Hepatocyte (in vitro differentiated cells): Measurements from ENCODE around the gene PEAK1. TPM values are rescaled to one million over a fixed set of nuclear protein-coding genes. Genes with fewer than 3 reads are reported as not detected.

Experiments
- DNase-seq: peaks from one replicate; pipeline ENCODE4 v3.0.0-alpha.2; 2016; ENCODE audit warnings: low spot score
- H2AFZ ChIP-seq: fragments of 200-600 bp; sonication (generic); 2 replicates; pipeline ENCODE4 v1.6.0; 2016; ENCODE audit warnings: antibody characterized with exemption, mild to moderate bottlenecking
- H3K27ac ChIP-seq: fragments of 200-600 bp; sonication (generic); 2 replicates; pipeline ENCODE4 v1.5.1; 2016; ENCODE audit warnings: mild to moderate bottlenecking
- H3K27me3 ChIP-seq: fragments of 200-600 bp; sonication (generic); 2 replicates; pipeline ENCODE4 v1.6.1; 2016
- H3K36me3 ChIP-seq: fragments of 200-600 bp; sonication (generic); replicated peaks from 2 replicates; pipeline ENCODE4 v1.5.1; 2016; ENCODE audit warnings: low read depth; ENCODE audit not compliant: insufficient read depth
- H3K4me1 ChIP-seq: fragments of 200-600 bp; sonication (generic); 2 replicates; pipeline ENCODE4 v1.5.1; 2016; ENCODE audit warnings: mild to moderate bottlenecking, moderate library complexity; ENCODE audit not compliant: insufficient read depth
- H3K4me2 ChIP-seq: fragments of 200-600 bp; sonication (generic); 2 replicates; pipeline ENCODE4 v1.6.0; 2016
- H3K4me3 ChIP-seq: fragments of 200-600 bp; sonication (generic); 2 replicates; pipeline ENCODE4 v1.5.1; 2016; ENCODE audit warnings: mild to moderate bottlenecking
- H3K79me2 ChIP-seq: fragments of 200-600 bp; sonication (generic); 2 replicates; pipeline ENCODE4 v1.6.0; 2017; ENCODE audit warnings: mild to moderate bottlenecking
- H3K9me2 ChIP-seq: fragments of 200-600 bp; sonication (generic); replicated peaks from 2 replicates; pipeline ENCODE4 v1.6.0; 2017; ENCODE audit warnings: mild to moderate bottlenecking; ENCODE audit not compliant: insufficient read depth
- H3K9me3 ChIP-seq: fragments of 200-600 bp; sonication (generic); 2 replicates; pipeline ENCODE4 v1.5.1; 2016; ENCODE audit warnings: low read depth, mild to moderate bottlenecking
- H4K20me1 ChIP-seq: fragments of 200-600 bp; sonication (generic); 2 replicates; pipeline ENCODE4 v1.6.0; 2016; ENCODE audit warnings: mild to moderate bottlenecking; ENCODE audit not compliant: insufficient read depth, poor library complexity, severe bottlenecking
- CTCF ChIP-seq: fragments of 200-600 bp; sonication (generic); IDR thresholded peaks from 2 replicates; pipeline ENCODE4 v1.5.1; 2016; ENCODE audit warnings: antibody characterized with exemption, mild to moderate bottlenecking; ENCODE audit not compliant: poor library complexity
- EZH2 ChIP-seq: fragments of 200-600 bp; sonication (generic); IDR thresholded peaks from 2 replicates; pipeline ENCODE4 v1.6.1; 2016; ENCODE audit warnings: antibody characterized with exemption, mild to moderate bottlenecking, borderline replicate concordance
- EZH2phosphoT487 ChIP-seq: fragments of 200-600 bp; sonication (generic); IDR thresholded peaks from one replicate; pipeline ENCODE4 v1.6.1; 2018; ENCODE audit warnings: antibody characterized with exemption, mild to moderate bottlenecking, low read depth, moderate library complexity; ENCODE audit not compliant: unreplicated experiment, severe bottlenecking
- WGBS: methylation state at CpG from one replicate; pipeline ENCODE4 v1.1.6; 2016; ENCODE audit warnings: low lambda C conversion rate; ENCODE audit errors: missing lambda C conversion rate; 5-methylcytosine and 5-hydroxymethylcytosine counted together
- polyA plus RNA-seq: library from polyadenylated mRNA; unstranded; fragments of >200 nt; fragmentation: Nextera tagmentation; extraction: Ambion mirVana; gene quantifications from 2 replicates; pipeline ENCODE4 v1.2.1, GENCODE V29; 2016
- total RNA-seq: library from RNA; depleted of rRNA; stranded (reverse); fragments of >200 nt; gene quantifications from 2 replicates; pipeline ENCODE4 v1.2.3, GENCODE V29; 2014

Gene PEAK1
- total and polyA plus RNA-seq, 2 experiments from 2014 or later, result 8.1 to 27.1 TPM

- DNase-seq, result no peak
- no peaks in the 10 kb centered on the region for H3K9me3 ChIP-seq
- 93% methylated on average over 2 of the region's 2 CpGs for WGBS
- H3K36me3 ChIP-seq, result no peaks in the 10 kb centered on the region
- no peaks in the 10 kb centered on the region for H3K9me2 ChIP-seq
- TF ChIP-seq EZH2phosphoT487 (no peak), CTCF (no peak), EZH2 (no peak)
- H2AFZ ChIP-seq, result no peak overlapping the region
- no peaks in the 10 kb centered on the region for H3K4me1 ChIP-seq
- peaks cover 97% of the 10 kb centered on the region for H3K79me2 ChIP-seq
- H3K27ac ChIP-seq, result no peak overlapping the region
- no peak overlapping the region for H3K4me2 ChIP-seq
- H3K4me3 ChIP-seq, result no peak overlapping the region
- no peaks in the 10 kb centered on the region for H3K27me3 ChIP-seq
- peaks cover 64% of the 10 kb centered on the region for H4K20me1 ChIP-seq
Observed at GRCh38 chr15:77387365-77388105, 32.4 kb downstream of the PEAK1 start.

GRCh38 chr15:77386626-77387025, 33.3 kb downstream of the PEAK1 start:
- Histone ChIP-seq H3K9me2 (no peaks in the 10 kb centered on the region), H3K27ac (no peak overlapping the region), H2AFZ (no peak overlapping the region), H3K4me1 (no peaks in the 10 kb centered on the region), H4K20me1 (peaks cover 55% of the 10 kb centered on the region), H3K4me2 (no peak overlapping the region), H3K36me3 (no peaks in the 10 kb centered on the region), H3K9me3 (no peaks in the 10 kb centered on the region), H3K79me2 (peaks cover 97% of the 10 kb centered on the region), H3K27me3 (no peaks in the 10 kb centered on the region), H3K4me3 (no peak overlapping the region)
- DNase-seq, result no peak
- TF ChIP-seq CTCF (no peak), EZH2phosphoT487 (no peak), EZH2 (no peak)
- WGBS, result 96% methylated on average over 2 of the region's 2 CpGs

GRCh38 chr15:77384589-77385359, 35.1 kb downstream of the PEAK1 start:
- H3K9me2 ChIP-seq, result no peaks in the 10 kb centered on the region
- H3K27me3 ChIP-seq, result no peaks in the 10 kb centered on the region
- no peak for TF ChIP-seq EZH2phosphoT487
- TF ChIP-seq EZH2, result no peak
- TF ChIP-seq CTCF, result no peak
- H3K36me3 ChIP-seq, result no peaks in the 10 kb centered on the region
- H3K27ac ChIP-seq, result no peak overlapping the region
- no peak for DNase-seq
- peaks cover 97% of the 10 kb centered on the region for H3K79me2 ChIP-seq
- H2AFZ ChIP-seq, result no peak overlapping the region
- H4K20me1 ChIP-seq, result peaks cover 44% of the 10 kb centered on the region
- no peaks in the 10 kb centered on the region for H3K9me3 ChIP-seq
- no peaks in the 10 kb centered on the region for H3K4me1 ChIP-seq
- H3K4me3 ChIP-seq, result no peak overlapping the region
- H3K4me2 ChIP-seq, result no peak overlapping the region
